H1 (cell line): ENCODE measurements around the gene CNOT10. TPM values are rescaled to one million over a fixed set of nuclear protein-coding genes. Genes with fewer than 3 reads are reported as not detected.

Experiments
- BRCA1 ChIP-seq: IDR thresholded peaks from 2 replicates; pipeline ENCODE4 v1.6.1; 2012; ENCODE audit warnings: low read depth, low read length, improper control_type of control experiment
- CBX8 ChIP-seq: fragments of 300-800, 300-1000 bp; sonication (generic); IDR thresholded peaks from 2 replicates; pipeline ENCODE4 v1.7.1; 2016; ENCODE audit warnings: low read depth, low read length, borderline replicate concordance
- CEBPB ChIP-seq: IDR thresholded peaks from 2 replicates; pipeline ENCODE4 v1.6.1; 2012; ENCODE audit warnings: low read depth, low read length
- CHD1 ChIP-seq: IDR thresholded peaks from 2 replicates; pipeline ENCODE4 v1.6.1; 2012; ENCODE audit warnings: low read depth, low read length, improper control_type of control experiment
- CTBP2 ChIP-seq: IDR thresholded peaks from 2 replicates; pipeline ENCODE4 v1.7.0; 2011; ENCODE audit warnings: borderline replicate concordance, mild to moderate bottlenecking, moderate library complexity, mixed read lengths, low read length; ENCODE audit not compliant: insufficient read depth, insufficient read length
- CTCF ChIP-seq, 3 experiments: IDR thresholded peaks; 1 replicate in 2 of 3; 2 replicates in 1 of 3; pipeline versions ENCODE4 v1.5.1 to v1.6.1; 2011; ENCODE audit warnings: low read length in 3 of 3, mild to moderate bottlenecking in 3 of 3, inconsistent platforms in 2 of 3, low read depth in 1 of 3, moderate library complexity in 1 of 3; ENCODE audit not compliant: insufficient read depth in 1 of 3; ENCODE audit errors: control extremely low read depth in 1 of 3
- EGR1 ChIP-seq: IDR thresholded peaks from 2 replicates; pipeline ENCODE4 v1.6.1; 2011; ENCODE audit warnings: low read depth, low read length, borderline replicate concordance
- GTF2F1 ChIP-seq: IDR thresholded peaks from 2 replicates; pipeline ENCODE4 v1.6.1; 2012; ENCODE audit warnings: low read depth, low read length, improper control_type of control experiment, borderline replicate concordance
- KDM4A ChIP-seq: IDR thresholded peaks from one replicate; pipeline ENCODE4 v1.7.1; 2012; ENCODE audit warnings: low read depth, mild to moderate bottlenecking, moderate library complexity, low read length, inconsistent platforms; ENCODE audit not compliant: severe bottlenecking
- POLR2AphosphoS5 ChIP-seq: IDR thresholded peaks from 2 replicates; pipeline ENCODE4 v1.6.1; 2011; ENCODE audit warnings: low read depth, low read length
- RAD21 ChIP-seq, 2 experiments: IDR thresholded peaks in 1 of 2; conservative IDR thresholded peaks in 1 of 2; 2 replicates each; pipeline ENCODE4 v1.6.1; 2011; ENCODE audit warnings: low read depth in 2 of 2, low read length in 2 of 2, improper control_type of control experiment in 1 of 2, inconsistent platforms in 1 of 2, mild to moderate bottlenecking in 1 of 2, moderate library complexity in 1 of 2
- RBBP5 ChIP-seq: IDR thresholded peaks from 2 replicates; pipeline ENCODE4 v1.7.1; 2012; ENCODE audit warnings: low read depth, mild to moderate bottlenecking, inconsistent platforms, low read length, moderate library complexity, borderline replicate concordance
- RNF2 ChIP-seq: fragments of 200-900, 300-1000 bp; sonication (generic); IDR thresholded peaks from 2 replicates; pipeline ENCODE4 v1.7.1; 2016; ENCODE audit warnings: borderline replicate concordance, low read depth, mild to moderate bottlenecking, antibody characterized with exemption, low read length; ENCODE audit not compliant: poor library complexity, severe bottlenecking; ENCODE audit errors: missing control alignments
- SAP30 ChIP-seq: fragments of 300-600 bp; sonication (generic); IDR thresholded peaks from 2 replicates; pipeline ENCODE4 v1.7.1; 2012; ENCODE audit warnings: low read length, moderate library complexity, mild to moderate bottlenecking, inconsistent platforms; ENCODE audit not compliant: insufficient read depth, insufficient replicate concordance
- SIRT6 ChIP-seq: IDR thresholded peaks from one replicate; pipeline ENCODE4 v1.7.1; 2012; ENCODE audit warnings: low read length, inconsistent platforms
- SP4 ChIP-seq: IDR thresholded peaks from 2 replicates; pipeline ENCODE4 v1.6.1; 2012; ENCODE audit warnings: low read length, inconsistent platforms
- SRF ChIP-seq: IDR thresholded peaks from 2 replicates; pipeline ENCODE4 v1.6.1; 2011; ENCODE audit warnings: mild to moderate bottlenecking, low read depth, low read length, moderate library complexity
- polyA plus RNA-seq, 7 experiments: library from polyadenylated mRNA; depleted of rRNA in 3 of 7; stranded (reverse) in 5 of 7; unstranded in 2 of 7; fragments of >200 nt in 5 of 7; fragments of 200-250 nt in 2 of 7; gene quantifications; 1 replicate in 5 of 7; 2 replicates in 1 of 7; 4 replicates in 1 of 7; pipeline versions ENCODE4 v1.2.1 to v1.2.3, GENCODE V29; 2011 to 2013; ENCODE audit warnings: missing spikeins in 2 of 7, mixed read lengths in 2 of 7
- total RNA-seq: library from RNA; stranded (reverse); fragmentation: NEBNext Ultra II Directional; extraction: Animal tissue kit (Norgen Biotek cat#: 25700); gene quantifications from 2 replicates; pipeline ENCODE4 v1.2.1, GENCODE V29; 2021

Gene CNOT10
- total and polyA plus RNA-seq, 2 of the 8 experiments (the other 6 are each of a cell fraction or from before 2014, with no cell fraction given) = 39.9 to 55.9 TPM

DNA sequence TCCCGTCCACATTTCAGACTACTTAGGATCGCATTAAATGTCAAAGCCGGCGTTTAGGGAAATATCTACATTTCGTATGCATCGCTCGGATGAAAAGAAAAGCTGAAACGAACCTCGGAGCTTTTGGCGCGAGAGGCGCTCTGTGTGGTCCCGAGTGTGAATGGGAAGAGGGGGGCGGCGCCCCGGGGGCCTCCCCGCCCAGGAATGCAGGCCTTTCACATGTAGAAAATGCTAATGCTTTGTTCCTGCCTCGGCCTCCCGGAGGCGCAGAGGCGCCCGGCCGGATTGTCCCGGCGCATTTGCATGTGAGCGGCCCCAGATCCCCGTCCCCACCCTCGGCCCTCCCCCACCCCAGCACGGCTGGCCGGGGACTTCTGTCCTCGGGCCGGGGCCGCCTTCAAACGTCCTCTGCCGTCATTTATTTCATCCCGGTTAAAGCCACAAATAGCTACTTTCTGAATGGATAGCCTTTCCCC, 95.8 kb downstream of the CNOT10 start (continued):
- TF ChIP-seq CTCF (IDR thresholded peaks at IDR 0.05; ENCODE audit: control extremely low read depth in 1 of 3, insufficient read depth in 1 of 3, low read depth in 1 of 3, low read length in 3 of 3) (no peak), EGR1 (peak; percentile 82), RAD21 (IDR thresholded peaks at IDR 0.05 in 1 of 2, conservative IDR thresholded peaks at IDR 0.05 in 1 of 2; ENCODE audit: low read depth in 2 of 2, low read length in 2 of 2) (no peak; a peak in 1 of 4 replicates), SAP30 (no peak), BRCA1 (no peak), POLR2AphosphoS5 (no peak; the same call in 1 of the 2 replicates), CEBPB (0 out of 2 replicates have a peak, but pooled peaks have one; percentile 2), CHD1 (no peak), KDM4A (no peak), SIRT6 (no peak), RNF2 (no peak), SRF (no peak), GTF2F1 (no peak), CTBP2 (peak; percentile 98), RBBP5 (no peak), SP4 (peak; percentile 75), CBX8 (no peak)
